Thoracic aorta endothelial cell (primary cell): Measurements from ENCODE around the gene CTXND1. TPM values are rescaled to one million over a fixed set of nuclear protein-coding genes. Genes with fewer than 3 reads are reported as not detected.

Experiments used
- total RNA-seq: library from RNA; depleted of rRNA; stranded (reverse); fragments of >200 nt; gene quantifications from 2 replicates; pipeline ENCODE4 v1.2.3, GENCODE V29; 2012

CTXND1 gene
- not detected in 2 replicates for total RNA-seq

DNA sequence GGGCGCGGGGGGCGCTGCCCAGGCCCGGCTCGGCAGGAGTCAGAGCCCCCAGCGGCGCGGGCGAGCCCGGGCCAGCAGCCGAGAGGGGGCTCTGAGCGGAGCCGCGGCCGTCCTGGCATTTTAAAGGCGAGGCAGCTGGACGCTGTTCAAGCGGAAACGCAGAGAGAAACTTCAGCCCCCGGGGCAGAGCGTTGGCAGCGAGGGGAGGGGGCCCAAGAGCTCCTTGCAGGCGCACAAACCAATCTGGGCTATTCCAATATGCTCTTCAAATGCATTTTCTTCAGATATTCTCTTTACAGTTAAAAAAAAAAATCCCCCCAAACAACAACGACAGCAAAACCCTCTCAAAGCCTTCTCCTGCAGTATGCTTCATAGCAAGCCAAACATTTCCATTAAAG, at the start of gene CTXND1:
CTXND1 (minus strand) TSS at position 93 of the 398 bp plus-strand sequence. CDS start 50,264 bp downstream, outside the sequence.

DNA sequence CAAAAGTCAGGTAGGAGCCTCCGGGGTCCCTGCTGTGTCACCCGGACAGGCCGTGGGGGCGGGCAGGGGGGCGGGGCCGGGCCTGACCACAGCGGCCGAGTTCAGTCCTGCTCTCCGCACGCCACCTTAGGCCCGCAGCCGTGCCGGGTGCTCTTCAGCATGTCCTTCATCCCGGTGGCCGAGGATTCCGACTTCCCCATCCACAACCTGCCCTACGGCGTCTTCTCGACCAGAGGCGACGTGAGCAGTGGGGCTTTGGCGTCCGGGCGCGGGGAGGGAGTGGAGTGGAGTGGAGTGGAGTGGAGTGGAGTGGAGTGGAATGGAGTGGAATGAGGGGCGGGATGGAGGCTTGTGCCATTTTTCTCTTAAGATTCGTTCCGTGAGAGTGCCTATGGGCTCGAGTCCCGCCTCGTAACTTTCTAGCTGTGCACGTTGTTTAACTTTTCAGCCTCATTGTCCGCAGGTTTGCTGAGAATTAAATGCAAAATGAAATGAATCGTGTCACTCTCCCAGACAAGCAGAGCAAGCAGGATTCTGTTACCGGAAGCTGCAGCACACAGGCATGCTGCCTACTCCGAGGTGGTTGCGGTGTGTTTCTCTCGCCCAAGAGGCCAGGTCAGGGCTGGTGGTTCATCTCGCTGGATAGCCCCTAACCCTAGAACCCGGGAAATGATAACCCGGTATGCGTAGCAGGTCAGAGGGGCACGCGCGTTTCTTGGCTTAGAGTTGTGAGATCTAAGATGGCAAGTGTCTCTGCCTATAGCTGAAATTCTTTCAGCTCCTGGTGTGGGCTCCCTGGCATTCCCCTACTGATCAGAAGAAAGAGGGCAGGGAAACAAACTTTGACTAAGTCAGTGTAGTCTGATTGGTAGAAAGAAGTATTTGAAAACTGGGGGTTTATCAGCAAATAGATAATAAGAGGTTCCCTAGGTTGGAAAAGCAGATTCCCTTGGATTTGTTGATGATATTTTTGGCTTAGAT, 98.8 kb downstream of the CTXND1 start, which contains the start of gene FAH:
FAH (plus strand) TSS at position 104 of the 981 bp plus-strand sequence; CDS start at position 160, 56 bp downstream.

Other genes starting within 250 kb of the CTXND1 start
- 126 and 138 TPM in 2 replicates for gene ZFAND6, start 192.5 kb downstream of the CTXND1 start, total RNA-seq
- gene FAH, start 99.2 kb downstream of the CTXND1 start, total RNA-seq = 11.7 and 17.2 TPM in 2 replicates
- gene ARNT2, start 152.2 kb upstream of the CTXND1 start, total RNA-seq = 0.27 and 0.93 TPM in 2 replicates